HG03139 (cell line): ENCODE data around the gene TXN2.

Experiments
- ATAC-seq: cut with Tn5 transposase; IDR thresholded peaks from one replicate; pipeline ENCODE4 v1.9.1; 2021; ENCODE audit not compliant: unreplicated experiment

TXN2 gene

DNA sequence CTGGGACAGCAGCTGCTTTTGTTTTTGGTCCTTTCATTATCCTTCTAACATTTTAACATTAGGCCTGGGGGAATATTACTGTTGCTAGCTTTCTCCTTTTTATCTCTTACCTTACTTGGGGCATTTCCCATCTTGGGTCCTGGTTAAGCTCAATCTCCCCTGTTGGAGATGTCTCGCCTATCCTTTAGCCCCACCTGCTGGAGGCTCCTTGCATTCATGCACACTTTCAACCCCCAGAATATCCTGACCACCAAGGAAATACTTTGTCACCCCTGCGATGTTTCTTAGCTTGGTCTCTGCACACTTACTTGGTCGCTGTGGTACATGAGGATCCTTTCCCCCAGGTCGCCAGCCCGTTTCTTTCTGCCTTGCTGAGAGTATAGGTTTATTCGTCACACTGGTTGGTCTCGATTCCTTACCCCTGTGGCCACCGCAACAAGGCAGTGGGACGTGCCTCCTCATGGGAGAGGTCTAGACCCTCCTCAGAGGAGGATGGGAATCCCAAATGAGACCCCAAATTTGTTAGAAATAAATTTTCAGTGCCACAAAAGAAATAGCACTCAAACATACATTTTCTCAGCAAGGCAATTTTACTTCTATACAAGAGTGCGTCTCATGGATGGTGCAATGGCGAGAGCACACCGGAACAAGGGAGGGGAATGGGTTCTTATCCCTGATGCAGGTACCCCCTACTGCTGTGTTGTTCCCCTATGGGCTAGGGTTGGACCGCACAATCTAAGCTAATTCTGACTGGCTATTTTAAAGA lies 5.4 kb upstream of the TXN2 start:
- ATAC-seq = no peak

DNA sequence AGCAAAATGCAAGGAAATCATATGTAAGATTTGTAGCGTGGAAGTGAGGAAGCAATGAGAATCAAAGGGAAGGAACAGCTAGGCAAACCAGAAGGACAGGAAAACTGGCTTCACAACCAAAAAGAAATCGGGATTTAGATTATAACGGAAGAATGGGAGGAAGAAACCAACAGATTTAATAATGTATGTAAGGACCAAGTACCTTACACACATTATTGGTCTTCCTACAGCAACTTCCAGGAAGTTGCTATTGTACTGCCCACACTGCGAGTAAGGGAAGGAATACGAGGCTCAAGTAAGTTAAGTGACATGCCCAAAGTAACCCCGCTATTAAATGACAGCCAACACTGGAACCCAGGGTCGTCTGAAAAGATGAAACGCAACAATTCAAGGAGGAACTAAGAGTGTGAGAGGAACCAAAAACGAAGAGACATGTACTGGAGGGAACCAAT lies 473 bp downstream of the TXN2 start:
- no peak for ATAC-seq

DNA sequence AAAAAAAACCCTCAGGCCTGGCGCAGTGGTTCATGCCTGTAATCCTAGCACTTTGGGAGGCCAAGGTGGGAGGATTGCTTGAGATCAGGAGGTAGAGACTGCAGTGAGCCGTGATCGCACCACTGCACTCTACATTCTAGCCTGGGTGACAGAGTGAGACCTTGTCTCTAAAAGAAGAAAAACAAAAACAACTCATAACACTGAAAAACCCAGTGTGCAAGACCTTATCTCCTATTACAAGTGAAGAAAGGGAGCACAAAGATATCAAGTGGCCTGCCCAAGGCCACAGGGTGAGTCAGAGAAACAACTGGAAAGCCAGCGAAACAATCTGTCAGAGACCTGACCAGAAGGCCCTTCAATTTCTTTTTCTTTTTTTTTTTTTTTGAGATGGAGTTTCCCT lies 2.5 kb downstream of the TXN2 start:
- ATAC-seq = no peak

- ATAC-seq = no peak
Observed at GRCh38 chr22:36475341-36475740, 6.1 kb downstream of the TXN2 start.

DNA sequence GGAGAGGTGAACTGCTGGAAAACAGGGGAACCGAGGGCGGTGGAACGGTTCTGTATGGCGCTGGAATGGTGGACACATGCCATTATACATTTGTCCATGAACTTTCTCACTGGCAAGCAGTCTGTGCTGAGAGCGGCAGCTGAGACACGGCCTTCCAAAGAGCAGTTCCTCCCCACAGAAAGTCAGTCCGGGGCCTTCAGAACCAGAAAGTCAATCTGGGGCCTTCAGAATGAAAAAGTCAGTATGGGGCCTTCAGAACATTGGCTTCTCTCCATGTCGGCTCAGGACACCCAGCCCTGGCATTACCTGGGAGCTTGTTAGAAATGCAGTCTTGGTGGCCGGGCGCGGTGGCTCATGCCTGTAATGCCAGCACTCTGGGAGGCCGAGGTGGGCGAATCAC lies 8.8 kb downstream of the TXN2 start:
- ATAC-seq = no peak

- ATAC-seq = no peak
Observed at GRCh38 chr22:36471341-36471821, 10.1 kb downstream of the TXN2 start.

DNA sequence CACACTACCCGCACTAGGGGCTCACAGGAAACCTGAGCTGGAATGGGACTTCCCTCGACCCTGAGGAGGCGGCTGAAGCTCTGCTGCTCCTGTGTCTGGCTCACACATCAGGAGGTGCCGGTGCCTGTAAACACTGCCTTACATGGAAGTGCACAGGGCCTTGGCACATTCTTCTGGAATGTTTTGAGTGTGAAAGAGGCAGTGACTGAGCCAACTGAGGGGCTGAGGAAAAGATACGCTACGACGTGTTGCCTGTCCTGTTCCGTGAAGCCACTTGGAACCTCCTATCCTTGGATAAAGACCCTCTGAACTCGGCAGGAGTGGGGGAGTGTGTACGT lies 10.5 kb downstream of the TXN2 start:
- ATAC-seq = no peak

DNA sequence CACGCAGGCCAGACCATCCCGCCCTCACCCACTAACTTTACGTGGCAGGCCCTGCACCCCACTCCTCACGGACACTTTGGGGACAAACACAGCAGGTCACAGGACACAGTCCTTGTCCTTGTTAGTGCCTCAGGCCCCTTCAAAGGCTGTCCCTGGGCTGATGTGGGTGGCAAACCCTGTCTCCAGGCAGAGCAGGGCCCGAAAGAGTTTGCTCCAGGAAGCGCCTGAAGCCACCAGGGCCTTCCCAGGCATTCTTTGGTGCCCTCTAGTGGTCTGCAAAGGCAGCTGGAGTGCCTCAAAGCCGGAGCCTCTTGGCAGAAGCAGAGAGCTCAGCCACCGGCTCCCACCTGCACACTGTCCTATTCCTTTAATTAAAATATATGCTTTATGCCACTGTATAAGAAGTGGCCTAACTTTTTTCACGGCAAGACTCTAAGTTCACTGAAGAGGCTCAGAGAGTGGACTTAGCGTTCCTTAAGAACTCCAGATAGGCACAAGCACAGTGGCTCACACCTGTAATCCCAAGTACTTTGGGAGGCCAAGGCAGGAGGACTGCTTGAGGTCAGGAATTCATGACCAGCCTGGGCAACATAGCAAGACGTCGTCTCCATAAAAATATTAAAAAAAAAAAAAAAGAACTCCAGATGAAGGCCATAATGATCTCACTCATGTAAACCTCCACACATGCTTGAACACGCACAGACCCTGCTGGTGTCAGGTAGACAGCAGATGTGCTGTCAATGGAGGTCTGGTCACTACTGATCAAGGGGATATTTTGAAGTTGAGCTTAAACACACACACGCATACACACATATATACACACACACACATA lies 11.1 kb downstream of the TXN2 start:
- ATAC-seq = no peak

GRCh38 chr22:36469094-36469710 lies 12.2 kb downstream of the TXN2 start:
- ATAC-seq = no peak

GRCh38 chr22:36467946-36468345 lies 13.5 kb downstream of the TXN2 start:
- ATAC-seq = no peak

DNA sequence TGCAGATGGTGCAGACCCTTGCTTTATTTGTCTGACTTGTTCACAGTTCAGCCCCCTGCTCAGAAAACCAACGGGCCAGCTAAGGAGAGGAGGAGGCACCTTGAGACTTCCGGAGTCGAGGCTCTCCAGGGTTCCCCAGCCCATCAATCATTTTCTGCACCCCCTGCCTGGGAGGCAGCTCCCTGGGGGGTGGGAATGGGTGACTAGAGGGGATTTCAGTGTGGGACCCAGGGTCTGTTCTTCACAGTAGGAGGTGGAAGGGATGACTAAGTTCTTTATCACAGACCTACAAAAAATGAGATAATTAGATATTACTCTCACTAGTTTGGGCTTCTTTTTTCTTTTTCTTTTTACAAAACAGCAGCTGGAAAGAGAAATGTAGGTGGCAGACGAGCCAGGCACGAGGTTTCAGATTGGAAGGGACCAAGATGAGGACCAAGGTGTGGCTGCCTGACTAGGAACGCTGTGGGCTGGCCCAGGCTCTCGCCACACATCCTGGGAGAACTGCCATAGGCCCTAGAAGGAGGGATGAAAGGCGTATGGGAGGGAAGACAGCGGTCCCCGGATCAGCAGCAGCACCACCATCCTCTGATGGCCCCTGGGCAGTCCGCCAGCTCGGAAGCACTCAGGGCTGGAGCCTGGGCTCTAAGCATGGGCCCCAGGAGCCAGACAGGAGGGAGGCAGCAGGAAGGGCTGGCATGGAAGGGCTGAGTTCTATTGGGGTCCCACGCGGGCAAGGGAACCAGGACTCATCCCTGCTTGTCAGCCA lies 14.2 kb downstream of the TXN2 start:
- no peak for ATAC-seq

- ATAC-seq = no peak
Observed at GRCh38 chr22:36466258-36466657, 15.2 kb downstream of the TXN2 start.

DNA sequence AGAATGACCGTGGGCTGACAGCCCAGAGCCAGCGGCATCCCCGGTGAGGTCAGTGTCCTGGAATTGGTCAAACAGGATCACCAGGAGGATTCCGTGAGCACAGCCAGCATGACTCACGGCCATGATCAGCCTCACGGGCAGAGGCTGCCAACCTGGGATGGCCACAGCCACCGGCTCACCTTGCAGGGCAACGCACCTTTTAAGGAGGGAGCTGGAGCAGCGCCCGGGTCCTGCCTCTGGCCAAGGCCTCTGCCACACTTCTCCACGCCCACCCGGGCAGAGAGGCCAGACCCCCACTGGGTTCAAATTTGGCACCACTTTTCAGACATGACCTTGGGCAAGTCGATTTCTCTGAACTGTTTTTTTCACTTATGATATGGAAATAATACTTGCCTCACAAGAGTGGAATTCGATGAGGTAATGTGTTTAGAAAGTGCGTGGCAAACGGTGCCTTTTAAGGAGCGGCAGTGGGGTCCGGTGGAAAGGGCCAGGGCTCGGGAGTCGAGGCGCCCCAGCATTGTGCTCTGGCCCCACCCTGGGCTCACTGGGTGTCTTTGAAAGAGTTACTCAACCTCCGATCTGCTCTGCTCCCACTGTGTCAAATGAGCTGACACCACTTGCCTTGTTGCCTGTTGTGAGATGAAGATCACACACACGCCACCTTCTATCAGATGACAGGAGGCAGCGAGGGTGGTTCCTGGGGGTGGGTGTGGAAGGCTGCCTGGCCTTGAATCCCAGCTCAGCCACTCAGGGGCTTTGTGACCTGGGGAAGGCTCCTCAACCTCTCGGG lies 16.0 kb downstream of the TXN2 start:
- ATAC-seq = no peak

DNA sequence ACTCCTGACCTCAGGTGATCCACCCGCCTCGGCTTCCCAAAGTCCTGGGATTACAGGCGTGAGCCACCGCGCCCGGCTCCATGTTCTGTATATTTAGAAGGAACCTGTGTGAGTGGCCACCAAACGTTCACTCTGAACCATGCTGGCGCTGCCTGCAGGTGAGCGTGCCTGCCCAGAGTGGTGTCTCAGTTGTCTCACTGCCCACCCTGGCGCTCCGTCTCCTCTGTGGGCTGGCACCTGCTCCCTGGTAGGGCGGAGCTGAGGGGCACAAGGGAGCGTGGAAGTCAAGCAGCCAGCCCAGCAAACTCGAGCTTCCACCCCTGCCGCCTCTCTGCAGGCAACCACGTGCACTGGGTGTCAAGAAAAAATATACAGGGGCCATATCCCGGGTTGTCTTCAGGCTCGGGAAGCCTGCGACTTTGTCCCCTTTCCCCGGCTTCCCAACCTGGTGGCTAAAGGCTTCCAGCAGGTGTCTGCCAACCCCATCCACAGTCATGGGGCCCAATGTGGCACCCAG lies 16.7 kb downstream of the TXN2 start:
- no peak for ATAC-seq

GRCh38 chr22:36463783-36464184 lies 17.7 kb downstream of the TXN2 start:
- no peak for ATAC-seq

- no peak for ATAC-seq
Observed at GRCh38 chr22:36461665-36462649, 19.5 kb downstream of the TXN2 start.

DNA sequence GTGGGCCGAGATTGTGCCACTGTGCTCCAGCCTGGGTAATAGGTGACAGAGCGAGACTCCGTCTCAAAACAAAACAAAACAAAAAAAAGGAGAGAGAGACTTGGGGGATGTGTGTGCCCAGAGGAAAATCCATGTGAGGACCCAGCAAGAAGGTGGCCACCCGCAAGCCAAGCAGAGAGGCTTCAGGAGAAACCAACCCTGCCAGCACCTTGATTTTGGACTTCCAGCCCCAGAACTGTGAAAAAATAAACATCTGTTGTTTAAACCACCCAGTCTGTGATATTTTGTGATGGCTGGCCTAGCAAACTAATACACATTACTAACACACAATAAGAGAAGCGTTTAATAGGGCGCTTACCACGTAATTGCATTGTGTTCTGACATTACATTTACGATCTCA lies 21.2 kb downstream of the TXN2 start:
- ATAC-seq = no peak

DNA sequence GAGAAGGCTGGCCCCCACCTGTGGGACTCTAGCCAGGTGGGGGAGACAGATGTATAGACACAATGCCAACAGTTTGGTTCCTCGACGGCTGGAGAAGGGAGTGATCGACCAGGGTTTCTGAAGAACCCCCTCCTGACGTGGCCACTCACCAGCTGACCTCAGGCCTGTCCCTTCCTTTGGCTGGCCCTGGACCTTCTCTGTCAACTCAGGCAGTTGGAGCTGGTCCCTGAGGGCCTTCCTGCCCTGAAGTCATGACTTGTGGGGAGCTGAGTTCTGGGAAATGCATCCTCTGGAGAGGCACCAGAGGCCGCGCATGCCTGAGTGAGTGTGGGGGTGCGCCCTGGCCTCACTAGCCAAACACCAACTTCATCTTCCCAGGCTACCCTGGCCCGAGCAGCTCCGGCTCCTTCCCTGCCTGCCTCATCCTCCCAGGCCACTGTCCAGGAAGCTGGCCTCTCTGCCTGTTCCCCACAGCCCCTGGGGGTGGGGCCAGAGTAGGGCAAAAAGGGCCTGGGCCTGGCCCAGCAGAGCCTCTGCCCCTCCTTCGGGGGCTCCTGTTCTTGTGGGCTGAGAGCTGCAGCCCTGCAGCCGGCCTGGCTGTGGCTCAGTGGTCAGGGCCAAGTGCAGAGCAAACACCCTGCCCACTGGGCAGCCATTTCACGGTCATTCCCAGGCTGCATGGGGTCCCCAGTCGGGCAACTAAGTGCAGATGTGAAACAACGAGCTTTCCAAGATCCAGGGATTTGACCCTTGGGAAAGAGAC lies 23.6 kb downstream of the TXN2 start:
- no peak for ATAC-seq
